Tibial nerve (tissue), 4 donors: Measurements from ENCODE around the gene IPO8. TPM values are rescaled to one million over a fixed set of nuclear protein-coding genes. Genes with fewer than 3 reads are reported as not detected.
"Not testable (repeated sequence)": the region's sequence is repeated elsewhere in the genome, so short reads cannot be mapped to it uniquely, and the experiment has no call there.

Source experiments
- DNase-seq, 2 donors: peaks; one replicate each; pipeline ENCODE4 v3.0.0-alpha.2; 2019; ENCODE audit warnings: low spot score in 2 of 2
- H3K27ac ChIP-seq, 4 donors: fragments of 200-600 bp; sonication (generic) in 3 of 4; one replicate each; pipeline ENCODE4 v1.5.1; 2017 to 2019; ENCODE audit warnings: mild to moderate bottlenecking in 1 of 4
- H3K27me3 ChIP-seq, 2 donors: fragments of 200-600 bp; sonication (generic) in 1 of 2; one replicate each; pipeline versions ENCODE4 v1.5.1 to v1.6.0; 2017 to 2019
- H3K36me3 ChIP-seq, 3 donors: fragments of 200-600 bp; sonication (generic); one replicate each; pipeline ENCODE4 v1.5.1; 2018 to 2019
- H3K4me1 ChIP-seq, 4 donors: fragments of 200-600 bp; sonication (generic) in 3 of 4; one replicate each; pipeline ENCODE4 v1.5.1; 2017 to 2019
- H3K4me3 ChIP-seq, 4 donors: fragments of 200-600 bp; sonication (generic) in 3 of 4; one replicate each; pipeline ENCODE4 v1.5.1; 2017 to 2019; ENCODE audit warnings: mild to moderate bottlenecking in 1 of 4, moderate library complexity in 1 of 4
- H3K9me3 ChIP-seq, 4 donors: fragments of 200-600 bp; sonication (generic) in 3 of 4; one replicate each; pipeline ENCODE4 v1.5.1; 2017 to 2019
- EP300 ChIP-seq, 2 donors: sonication (generic); formaldehyde crosslinking; IDR thresholded peaks; one replicate each; pipeline ENCODE4 v1.6.1; 2017; ENCODE audit warnings: antibody characterized with exemption in 2 of 2, mild to moderate bottlenecking in 1 of 2
- POLR2A ChIP-seq, 2 donors: fragments of 450-650 bp; IDR thresholded peaks; one replicate each; pipeline ENCODE4 v1.6.1; 2017; ENCODE audit warnings: antibody characterized with exemption in 2 of 2, mild to moderate bottlenecking in 2 of 2, moderate library complexity in 2 of 2
- WGBS, 2 donors: methylation state at CpG; one replicate each; pipeline ENCODE4 v1.1.5; 2018; 5-methylcytosine and 5-hydroxymethylcytosine counted together
- total RNA-seq, 4 donors: library from RNA; depleted of rRNA; stranded (reverse); fragments of >200 nt; gene quantifications; one replicate each; pipeline ENCODE4 v1.1.0, GENCODE V29; 2016
- TF ChIP-seq, protein P1 (sequence below), 5 experiments: fragments of 200-600 bp in 3 of 5; fragments of 450-650 bp in 2 of 5; sonication (generic) in 3 of 5; IDR thresholded peaks; one replicate each; pipeline ENCODE4 v1.5.1; 2016 to 2019; ENCODE audit warnings: antibody characterized with exemption in 5 of 5, mild to moderate bottlenecking in 3 of 5, moderate library complexity in 2 of 5

IPO8 gene
- total RNA-seq, 4 donors from 2014 or later = 34.7 to 52.0 (median 42.9) TPM

DNA sequence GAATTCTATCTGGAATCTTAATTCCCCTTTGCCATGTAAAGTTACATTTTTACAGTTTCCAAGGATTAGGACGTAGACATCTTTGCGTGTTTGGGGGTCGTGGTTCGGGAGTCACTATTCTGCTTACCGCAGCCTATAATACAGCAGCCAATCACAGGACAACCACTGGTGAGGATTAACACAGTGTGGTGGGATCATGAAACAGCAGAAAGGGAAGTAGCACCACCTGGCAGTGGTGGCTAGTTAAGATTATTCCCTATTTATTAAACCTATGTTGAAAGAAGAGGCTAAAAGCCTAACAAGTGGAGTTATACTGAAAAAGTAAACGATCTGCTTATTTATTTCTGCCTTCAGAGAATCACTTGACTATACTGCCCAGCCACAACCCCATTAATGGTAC is 71.7 kb downstream of the IPO8 start:
- H3K27me3 ChIP-seq = no peaks in the 10 kb centered on the region
- no peaks in the 10 kb centered on the region for H3K4me1 ChIP-seq
- no peak overlapping the region for H3K4me3 ChIP-seq
- no peak for DNase-seq
- peaks cover 0 to 23% (median 0%) of the 10 kb centered on the region in 3 donors for H3K36me3 ChIP-seq
- TF ChIP-seq EP300 (IDR thresholded peaks at IDR 0.05) (no peak), POLR2A (IDR thresholded peaks at IDR 0.05) (no peak)
- TF ChIP-seq, protein P1, sequence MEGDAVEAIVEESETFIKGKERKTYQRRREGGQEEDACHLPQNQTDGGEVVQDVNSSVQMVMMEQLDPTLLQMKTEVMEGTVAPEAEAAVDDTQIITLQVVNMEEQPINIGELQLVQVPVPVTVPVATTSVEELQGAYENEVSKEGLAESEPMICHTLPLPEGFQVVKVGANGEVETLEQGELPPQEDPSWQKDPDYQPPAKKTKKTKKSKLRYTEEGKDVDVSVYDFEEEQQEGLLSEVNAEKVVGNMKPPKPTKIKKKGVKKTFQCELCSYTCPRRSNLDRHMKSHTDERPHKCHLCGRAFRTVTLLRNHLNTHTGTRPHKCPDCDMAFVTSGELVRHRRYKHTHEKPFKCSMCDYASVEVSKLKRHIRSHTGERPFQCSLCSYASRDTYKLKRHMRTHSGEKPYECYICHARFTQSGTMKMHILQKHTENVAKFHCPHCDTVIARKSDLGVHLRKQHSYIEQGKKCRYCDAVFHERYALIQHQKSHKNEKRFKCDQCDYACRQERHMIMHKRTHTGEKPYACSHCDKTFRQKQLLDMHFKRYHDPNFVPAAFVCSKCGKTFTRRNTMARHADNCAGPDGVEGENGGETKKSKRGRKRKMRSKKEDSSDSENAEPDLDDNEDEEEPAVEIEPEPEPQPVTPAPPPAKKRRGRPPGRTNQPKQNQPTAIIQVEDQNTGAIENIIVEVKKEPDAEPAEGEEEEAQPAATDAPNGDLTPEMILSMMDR (IDR thresholded peaks at IDR 0.05) = no peak
- no peak overlapping the region for H3K27ac ChIP-seq
- no peaks in the 10 kb centered on the region for H3K9me3 ChIP-seq
- WGBS, 2 donors = 93 to 97% methylated on average over 6 of the region's 6 CpGs

DNA sequence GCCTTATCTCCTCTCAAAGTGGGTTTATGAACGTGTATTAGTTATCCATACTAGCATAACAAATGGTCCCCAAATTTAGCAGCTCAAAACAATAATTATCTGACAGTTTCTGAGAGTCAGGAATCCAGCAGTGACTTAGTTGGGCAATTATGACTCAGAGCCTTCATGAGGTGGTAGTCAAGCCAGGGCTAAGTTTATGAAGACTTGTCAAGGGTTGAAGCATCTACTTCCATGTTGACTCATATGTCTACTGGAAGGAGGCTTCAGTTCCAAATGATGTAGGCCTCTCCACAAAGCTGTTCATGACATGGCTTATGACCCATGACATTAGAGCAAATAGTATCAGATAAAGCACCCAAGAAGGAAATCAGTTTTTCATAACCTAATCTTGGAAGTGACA is 73.2 kb downstream of the IPO8 start:
- Histone ChIP-seq H3K4me3 (no peak overlapping the region), H3K27me3 (no peaks in the 10 kb centered on the region), H3K36me3 (peaks cover 0 to 9% (median 0%) of the 10 kb centered on the region in 3 donors), H3K9me3 (no peaks in the 10 kb centered on the region), H3K4me1 (no peaks in the 10 kb centered on the region), H3K27ac (no peak overlapping the region)
- no peak for DNase-seq
- WGBS, 2 donors = 88 to 93% methylated on average over 1 of the region's 1 CpG
- TF ChIP-seq EP300 (IDR thresholded peaks at IDR 0.05) (no peak), POLR2A (IDR thresholded peaks at IDR 0.05) (no peak)
- TF ChIP-seq, protein P1 (IDR thresholded peaks at IDR 0.05) = no peak

DNA sequence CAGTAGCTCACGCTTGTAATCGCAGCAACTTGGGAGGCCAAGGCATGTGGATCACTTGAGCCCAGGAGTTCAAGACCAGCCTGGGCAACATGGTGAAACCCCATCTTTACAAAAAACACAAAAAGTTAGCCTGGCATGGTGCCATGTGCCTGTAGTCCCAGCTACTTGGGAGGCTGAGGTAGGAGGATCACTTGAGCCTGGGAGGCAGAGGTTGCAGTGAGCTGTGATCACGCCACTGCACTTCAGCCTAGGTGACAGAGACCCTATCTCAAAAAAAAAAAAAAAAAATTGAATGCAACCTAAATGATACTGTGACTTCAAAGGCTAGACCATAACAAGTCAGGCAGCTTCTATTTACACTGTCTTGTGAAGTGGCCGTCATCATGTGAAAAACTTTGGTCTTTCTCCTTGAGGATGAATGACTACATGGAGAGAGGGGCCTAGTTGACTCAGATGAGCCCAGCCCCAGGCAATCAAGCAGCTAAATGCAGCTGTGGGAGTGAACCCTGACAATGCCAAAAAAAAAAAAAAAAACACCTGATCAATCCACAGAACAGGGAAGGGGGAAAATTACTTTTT is 73.9 kb downstream of the IPO8 start:
- H3K4me1 ChIP-seq, H3K27me3 ChIP-seq, H3K27ac ChIP-seq, DNase-seq, H3K9me3 ChIP-seq, H3K36me3 ChIP-seq, H3K4me3 ChIP-seq: not testable (repeated sequence)
- 91 to 94% methylated on average over 4 of the region's 4 CpGs for WGBS, 2 donors

DNA sequence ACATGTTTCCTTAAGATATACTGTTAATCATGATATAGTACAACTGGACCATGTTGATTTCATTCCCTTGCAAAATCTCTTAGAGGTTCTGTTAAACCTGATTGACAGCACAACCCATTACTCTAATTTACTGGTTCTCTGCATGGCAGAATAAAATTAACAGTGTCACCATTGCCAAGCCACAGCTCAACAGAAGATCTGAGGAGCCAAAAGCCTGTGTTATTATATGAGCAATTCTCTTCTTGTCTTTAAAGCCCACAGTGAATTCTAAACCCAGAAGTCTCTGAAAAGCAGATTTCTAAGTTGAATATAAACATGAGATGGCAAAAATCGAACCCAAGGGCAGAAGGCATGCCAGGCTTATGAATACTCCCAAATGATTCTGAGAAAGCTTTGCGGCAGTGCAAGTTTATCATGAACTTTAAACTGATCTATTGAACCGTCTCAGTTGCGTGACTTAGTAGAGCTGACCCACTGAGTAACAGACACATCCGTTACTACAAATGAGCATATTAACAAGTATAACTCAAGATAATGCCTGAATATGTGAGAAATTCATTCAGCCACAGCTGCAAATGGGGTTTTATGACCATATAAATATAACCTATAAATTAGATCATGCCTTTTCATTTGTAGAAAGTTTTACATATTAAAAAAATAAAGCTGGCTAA is 78.2 kb downstream of the IPO8 start:
- no peaks in the 10 kb centered on the region for H3K4me1 ChIP-seq
- WGBS, 2 donors = 49 to 59% methylated on average over 5 of the region's 5 CpGs
- H3K4me3 ChIP-seq = no peak overlapping the region
- no peaks in the 10 kb centered on the region for H3K9me3 ChIP-seq
- DNase-seq = no peak
- no peak overlapping the region for H3K27ac ChIP-seq
- TF ChIP-seq, protein P1 (IDR thresholded peaks at IDR 0.05) = no peak
- TF ChIP-seq POLR2A (IDR thresholded peaks at IDR 0.05) = no peak
- TF ChIP-seq EP300 (IDR thresholded peaks at IDR 0.05) = no peak
- no peaks in the 10 kb centered on the region for H3K36me3 ChIP-seq
- H3K27me3 ChIP-seq = no peaks in the 10 kb centered on the region

DNA sequence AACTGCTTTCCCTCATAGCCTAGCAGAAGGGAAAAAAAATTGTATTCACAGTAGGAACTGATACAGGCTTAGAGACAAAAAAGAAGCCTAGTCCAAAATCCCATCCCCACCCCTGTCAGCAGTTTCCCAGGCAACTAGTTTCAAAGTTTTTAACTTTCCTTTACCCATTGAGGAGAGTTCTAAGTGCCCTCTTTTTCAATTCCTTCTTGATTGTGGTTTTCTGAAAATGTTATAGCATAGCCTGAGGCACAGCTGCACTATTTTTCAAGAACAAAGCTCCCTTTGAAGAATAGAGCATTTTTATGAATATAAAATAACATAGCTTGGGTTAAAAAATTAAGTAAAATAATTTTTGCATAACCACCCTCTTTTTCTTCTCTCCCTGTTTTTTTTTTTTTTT is 81.6 kb downstream of the IPO8 start:
- H3K27me3 ChIP-seq = no peaks in the 10 kb centered on the region
- TF ChIP-seq POLR2A (IDR thresholded peaks at IDR 0.05) = no peak
- no peaks in the 10 kb centered on the region for H3K36me3 ChIP-seq
- H3K4me1 ChIP-seq = no peaks in the 10 kb centered on the region
- H3K4me3 ChIP-seq = no peak overlapping the region
- H3K27ac ChIP-seq = no peak overlapping the region
- DNase-seq = no peak
- no peaks in the 10 kb centered on the region for H3K9me3 ChIP-seq

DNA sequence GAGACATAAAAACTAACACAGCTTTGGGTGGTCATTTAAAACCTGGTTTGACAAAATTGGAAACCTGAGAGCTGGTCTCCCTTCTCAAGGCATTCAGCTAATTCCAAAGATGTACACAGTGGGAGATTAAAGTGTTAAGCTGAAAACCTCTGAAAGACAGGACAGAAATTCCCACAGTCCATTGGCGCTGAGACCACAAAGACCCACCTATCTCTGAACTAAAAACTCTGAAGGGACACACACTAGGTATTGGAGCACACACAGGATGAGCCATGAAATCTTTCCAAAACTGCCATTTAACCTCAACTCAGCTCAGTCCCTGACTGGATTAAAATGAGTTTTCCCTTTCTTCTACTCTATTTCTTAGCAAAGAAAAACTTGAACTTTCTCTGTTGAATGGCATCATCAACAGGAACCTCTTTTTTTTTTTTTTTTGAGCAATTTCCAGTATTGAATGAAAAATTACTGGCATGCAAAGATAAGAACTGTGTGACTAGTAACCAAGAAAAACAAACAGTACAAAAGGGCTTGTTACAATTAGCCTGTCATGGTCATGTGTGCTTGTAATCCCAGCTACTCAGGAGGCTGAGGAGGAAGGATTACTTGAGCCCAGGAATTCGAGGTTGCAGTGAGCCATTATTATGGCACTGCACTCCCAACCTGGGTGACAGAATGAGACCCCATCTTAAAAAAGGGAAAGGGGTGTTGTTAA is 82.4 kb downstream of the IPO8 start:
- no peak for DNase-seq
- Histone ChIP-seq H3K27ac (no peak overlapping the region), H3K36me3 (no peaks in the 10 kb centered on the region), H3K27me3 (no peaks in the 10 kb centered on the region), H3K9me3 (peaks cover 0 to 5% (median 0%) of the 10 kb centered on the region in 4 donors), H3K4me1 (no peaks in the 10 kb centered on the region), H3K4me3 (no peak overlapping the region)
- 35 to 41% methylated on average over 2 of the region's 2 CpGs for WGBS, 2 donors
- TF ChIP-seq, protein P1 (IDR thresholded peaks at IDR 0.05) = no peak
- TF ChIP-seq EP300 (IDR thresholded peaks at IDR 0.05) (no peak), POLR2A (IDR thresholded peaks at IDR 0.05) (no peak)
